Measurements from ENCODE around the gene FBXW11. TPM values are rescaled to one million over a fixed set of nuclear protein-coding genes. Genes with fewer than 3 reads are reported as not detected.
"Not testable (repeated sequence)": the region's sequence is repeated elsewhere in the genome, so short reads cannot be mapped to it uniquely, and the experiment has no call there.

FBXW11 gene
- total and polyA plus RNA-seq, 2 experiments from 2014 or later, result 59.0 to 98.0 TPM

DNA sequence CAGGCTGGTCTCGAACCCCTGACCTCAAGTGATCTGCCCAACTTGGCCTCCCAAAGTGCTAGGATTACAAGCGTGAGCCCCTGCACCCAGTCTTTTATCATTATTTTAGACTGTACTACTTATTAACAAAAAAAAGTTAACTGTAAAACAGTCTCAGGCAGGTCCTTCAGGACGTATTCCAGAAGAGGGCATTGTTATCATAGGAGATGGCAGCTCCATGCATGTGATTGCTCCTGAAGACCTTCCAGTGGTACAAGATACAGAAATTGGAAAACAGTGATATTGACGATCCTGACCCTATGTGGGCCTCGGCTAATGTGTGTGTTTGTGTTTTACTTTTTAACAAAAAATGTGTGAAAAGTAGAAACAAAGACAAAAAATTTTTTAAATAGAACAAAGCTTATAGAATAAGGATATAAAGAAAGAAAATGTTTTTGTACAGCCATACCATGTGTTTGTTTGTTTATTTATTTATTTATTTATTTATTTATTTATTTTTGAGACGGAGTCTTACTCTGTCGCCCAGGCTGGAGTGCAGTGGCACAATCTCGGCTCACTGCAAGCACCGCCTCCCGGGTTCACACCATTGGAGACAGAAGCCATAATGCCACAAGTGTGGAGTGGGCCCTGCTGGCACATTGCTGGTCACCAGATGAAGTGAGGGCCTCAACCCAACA, 13.8 kb upstream of the FBXW11 start:
- H3K27me3 ChIP-seq; H3K4me1 ChIP-seq (ENCODE audit: low read depth); H3K27ac ChIP-seq; H3K36me3 ChIP-seq; H3K9me3 ChIP-seq (ENCODE audit: low read depth); H3K4me3 ChIP-seq: not testable (repeated sequence)
- peak in 1 of 2 donors; percentile 42 for DNase-seq (ENCODE audit: low read depth in 1 of 2, low spot score in 1 of 2)
- TF ChIP-seq, protein P1, sequence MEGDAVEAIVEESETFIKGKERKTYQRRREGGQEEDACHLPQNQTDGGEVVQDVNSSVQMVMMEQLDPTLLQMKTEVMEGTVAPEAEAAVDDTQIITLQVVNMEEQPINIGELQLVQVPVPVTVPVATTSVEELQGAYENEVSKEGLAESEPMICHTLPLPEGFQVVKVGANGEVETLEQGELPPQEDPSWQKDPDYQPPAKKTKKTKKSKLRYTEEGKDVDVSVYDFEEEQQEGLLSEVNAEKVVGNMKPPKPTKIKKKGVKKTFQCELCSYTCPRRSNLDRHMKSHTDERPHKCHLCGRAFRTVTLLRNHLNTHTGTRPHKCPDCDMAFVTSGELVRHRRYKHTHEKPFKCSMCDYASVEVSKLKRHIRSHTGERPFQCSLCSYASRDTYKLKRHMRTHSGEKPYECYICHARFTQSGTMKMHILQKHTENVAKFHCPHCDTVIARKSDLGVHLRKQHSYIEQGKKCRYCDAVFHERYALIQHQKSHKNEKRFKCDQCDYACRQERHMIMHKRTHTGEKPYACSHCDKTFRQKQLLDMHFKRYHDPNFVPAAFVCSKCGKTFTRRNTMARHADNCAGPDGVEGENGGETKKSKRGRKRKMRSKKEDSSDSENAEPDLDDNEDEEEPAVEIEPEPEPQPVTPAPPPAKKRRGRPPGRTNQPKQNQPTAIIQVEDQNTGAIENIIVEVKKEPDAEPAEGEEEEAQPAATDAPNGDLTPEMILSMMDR (IDR thresholded peaks at IDR 0.05; ENCODE audit: low read depth, low read length), result peak; percentile 7

DNA sequence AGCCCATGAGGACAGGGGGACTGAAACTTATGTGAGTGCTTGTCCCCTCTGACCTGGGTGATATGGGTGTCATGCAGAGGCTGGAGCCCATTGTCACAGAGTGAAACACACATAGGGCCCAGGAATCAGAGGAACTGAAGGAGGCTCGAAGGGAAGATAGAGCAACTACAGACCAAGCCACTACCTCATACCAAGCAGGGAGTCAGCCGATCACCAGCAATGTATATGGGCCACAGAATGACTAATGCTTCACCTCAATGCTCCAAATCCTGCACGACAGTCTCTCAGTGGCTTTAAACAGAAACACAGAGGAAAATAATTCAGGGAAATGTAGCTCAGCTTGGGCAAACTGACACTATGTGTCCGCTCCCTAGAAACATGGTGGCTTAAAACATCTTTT, 8.9 kb upstream of the FBXW11 start:
- TF ChIP-seq, protein P1 (IDR thresholded peaks at IDR 0.05; ENCODE audit: low read depth, low read length), result no peak
- no peaks in the 10 kb centered on the region for H3K4me1 ChIP-seq (ENCODE audit: low read depth)
- no peak for DNase-seq (ENCODE audit: low read depth in 1 of 2, low spot score in 1 of 2)
- H3K27me3 ChIP-seq, result no peaks in the 10 kb centered on the region
- no peaks in the 10 kb centered on the region for H3K36me3 ChIP-seq
- H3K4me3 ChIP-seq, result no peak overlapping the region
- no peaks in the 10 kb centered on the region for H3K9me3 ChIP-seq (ENCODE audit: low read depth)
- no peak overlapping the region for H3K27ac ChIP-seq

DNA sequence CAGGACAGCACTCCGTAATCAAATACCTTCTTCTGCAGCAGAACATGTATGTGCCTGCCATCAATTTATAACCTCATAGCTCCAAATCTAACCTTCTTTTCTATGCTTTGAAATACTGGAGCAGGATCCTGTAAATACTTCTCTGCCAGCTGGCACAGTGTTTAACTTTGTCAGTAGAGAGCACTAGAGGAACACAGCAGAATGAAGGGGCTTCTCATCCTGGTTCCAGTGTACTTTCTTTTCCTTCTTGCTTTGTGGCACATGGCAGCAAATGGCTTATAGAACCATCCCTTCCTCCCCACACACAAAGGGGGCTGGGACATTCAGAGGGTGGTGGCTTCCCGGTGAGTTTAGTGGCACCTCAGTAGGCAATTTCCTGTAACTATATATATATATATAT, 3.8 kb upstream of the FBXW11 start:
- Histone ChIP-seq H3K9me3 (ENCODE audit: low read depth) (no peaks in the 10 kb centered on the region), H3K27me3 (no peaks in the 10 kb centered on the region), H3K4me3 (no peak overlapping the region), H3K36me3 (no peaks in the 10 kb centered on the region), H3K27ac (no peak overlapping the region), H3K4me1 (ENCODE audit: low read depth) (peaks cover 8% of the 10 kb centered on the region)
- peak; percentile 48 to 79 for DNase-seq (ENCODE audit: low read depth in 1 of 2, low spot score in 1 of 2)
- TF ChIP-seq, protein P1 (IDR thresholded peaks at IDR 0.05; ENCODE audit: low read depth, low read length), result peak; percentile 49

- Histone ChIP-seq H3K27ac (no peak overlapping the region), H3K36me3 (no peaks in the 10 kb centered on the region), H3K27me3 (no peaks in the 10 kb centered on the region), H3K4me1 (ENCODE audit: low read depth) (peaks cover 12% of the 10 kb centered on the region), H3K4me3 (no peak overlapping the region), H3K9me3 (ENCODE audit: low read depth) (no peaks in the 10 kb centered on the region)
- TF ChIP-seq, protein P1 (IDR thresholded peaks at IDR 0.05; ENCODE audit: low read depth, low read length), result no peak
- DNase-seq (ENCODE audit: low read depth in 1 of 2, low spot score in 1 of 2), result peak in 1 of 2 donors; percentile 45
Observed at GRCh38 chr5:172009536-172010270, 3.3 kb upstream of the FBXW11 start.

- no peak overlapping the region for H3K4me3 ChIP-seq
- H3K36me3 ChIP-seq, result no peaks in the 10 kb centered on the region
- TF ChIP-seq, protein P1 (IDR thresholded peaks at IDR 0.05; ENCODE audit: low read depth, low read length), result no peak
- peak overlapping the region; percentile 59 for H3K27ac ChIP-seq
- peaks cover 21% of the 10 kb centered on the region for H3K4me1 ChIP-seq (ENCODE audit: low read depth)
- peak; percentile 15 to 80 for DNase-seq (ENCODE audit: low read depth in 1 of 2, low spot score in 1 of 2)
- H3K9me3 ChIP-seq (ENCODE audit: low read depth), result no peaks in the 10 kb centered on the region
- no peaks in the 10 kb centered on the region for H3K27me3 ChIP-seq
Observed at GRCh38 chr5:172008689-172009141, 2.3 kb upstream of the FBXW11 start.
